ENCODE measurements around the gene TUBB3. TPM values are rescaled to one million over a fixed set of nuclear protein-coding genes. Genes with fewer than 3 reads are reported as not detected.

Gene TUBB3
- total RNA-seq, 4 donors from 2014 or later = 5.3 to 11.8 (median 9.1) TPM

DNA sequence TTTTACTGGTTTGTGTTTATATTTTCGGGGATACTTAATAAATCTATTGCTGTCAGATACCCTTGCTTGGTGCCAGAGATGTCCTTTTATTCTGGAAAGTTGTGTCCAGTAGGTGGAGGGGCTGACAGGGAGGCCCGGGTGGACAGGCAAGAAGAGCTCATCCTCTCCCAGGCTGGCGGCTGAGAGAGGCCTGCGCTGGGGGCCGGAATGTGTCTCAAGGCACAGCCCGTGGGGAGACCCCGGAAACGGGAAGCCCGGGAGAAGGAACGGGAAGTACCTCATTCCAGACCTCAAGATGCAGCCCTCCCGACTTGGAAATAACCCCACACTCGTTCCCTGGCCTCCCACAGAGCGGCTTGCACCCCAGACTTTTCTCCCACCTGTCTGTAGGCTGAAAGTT lies 12.9 kb downstream of the TUBB3 start:
- H3K27ac ChIP-seq = no peak overlapping the region
- WGBS, 2 donors (ENCODE audit: low coverage in 1 of 2) = 44 to 66% methylated on average over 1 to 3 of the region's 13 CpGs

DNA sequence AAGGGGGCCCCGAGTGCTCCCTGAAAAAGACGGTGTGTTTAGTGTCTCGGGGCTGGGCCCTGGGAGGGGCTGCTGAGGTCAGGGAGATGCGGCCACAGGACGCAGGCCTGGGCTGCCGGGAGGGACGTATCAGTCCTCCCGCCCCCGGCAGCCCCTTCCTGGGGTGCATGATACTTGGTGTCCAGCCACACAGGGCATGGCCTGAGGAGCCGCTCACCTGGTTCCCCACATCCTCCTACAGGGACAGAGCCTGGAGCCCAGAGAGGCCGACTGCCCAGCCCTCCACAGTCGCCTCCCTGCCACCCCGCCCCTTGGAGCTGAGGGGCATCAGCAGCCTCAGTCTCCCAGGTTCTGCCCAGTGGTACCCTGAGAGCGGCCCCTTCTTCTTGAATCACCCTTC lies 13.4 kb downstream of the TUBB3 start:
- Histone ChIP-seq H3K9me3 (no peaks in the 10 kb centered on the region), H3K4me3 (no peak overlapping the region), H3K36me3 (no peaks in the 10 kb centered on the region), H3K4me1 (no peaks in the 10 kb centered on the region), H3K27me3 (peaks cover 22% of the 10 kb centered on the region), H3K27ac (no peak overlapping the region)
- WGBS, 2 donors (ENCODE audit: low coverage in 1 of 2) = no CpG with 5 or more reads among the region's 14 CpGs
- ATAC-seq = no peak
- TF ChIP-seq POLR2A (IDR thresholded peaks at IDR 0.05) = no peak
- TF ChIP-seq POLR2AphosphoS5 (IDR thresholded peaks at IDR 0.05) = no peak
- no peak for TF ChIP-seq EP300 (IDR thresholded peaks at IDR 0.05)
- TF ChIP-seq, protein P1, sequence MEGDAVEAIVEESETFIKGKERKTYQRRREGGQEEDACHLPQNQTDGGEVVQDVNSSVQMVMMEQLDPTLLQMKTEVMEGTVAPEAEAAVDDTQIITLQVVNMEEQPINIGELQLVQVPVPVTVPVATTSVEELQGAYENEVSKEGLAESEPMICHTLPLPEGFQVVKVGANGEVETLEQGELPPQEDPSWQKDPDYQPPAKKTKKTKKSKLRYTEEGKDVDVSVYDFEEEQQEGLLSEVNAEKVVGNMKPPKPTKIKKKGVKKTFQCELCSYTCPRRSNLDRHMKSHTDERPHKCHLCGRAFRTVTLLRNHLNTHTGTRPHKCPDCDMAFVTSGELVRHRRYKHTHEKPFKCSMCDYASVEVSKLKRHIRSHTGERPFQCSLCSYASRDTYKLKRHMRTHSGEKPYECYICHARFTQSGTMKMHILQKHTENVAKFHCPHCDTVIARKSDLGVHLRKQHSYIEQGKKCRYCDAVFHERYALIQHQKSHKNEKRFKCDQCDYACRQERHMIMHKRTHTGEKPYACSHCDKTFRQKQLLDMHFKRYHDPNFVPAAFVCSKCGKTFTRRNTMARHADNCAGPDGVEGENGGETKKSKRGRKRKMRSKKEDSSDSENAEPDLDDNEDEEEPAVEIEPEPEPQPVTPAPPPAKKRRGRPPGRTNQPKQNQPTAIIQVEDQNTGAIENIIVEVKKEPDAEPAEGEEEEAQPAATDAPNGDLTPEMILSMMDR (IDR thresholded peaks at IDR 0.05) = no peak

More for the DNA sequence above, 12.9 kb downstream of the TUBB3 start:
- H3K4me1 ChIP-seq = no peaks in the 10 kb centered on the region
- H3K36me3 ChIP-seq = no peaks in the 10 kb centered on the region
- no peaks in the 10 kb centered on the region for H3K9me3 ChIP-seq
- TF ChIP-seq EP300 (IDR thresholded peaks at IDR 0.05) (no peak), POLR2AphosphoS5 (IDR thresholded peaks at IDR 0.05) (no peak), POLR2A (IDR thresholded peaks at IDR 0.05) (no peak)
- TF ChIP-seq, protein P1 (IDR thresholded peaks at IDR 0.05) = no peak
- H3K27me3 ChIP-seq = peaks cover 27% of the 10 kb centered on the region
- H3K4me3 ChIP-seq = no peak overlapping the region
- no peak for ATAC-seq

DNA sequence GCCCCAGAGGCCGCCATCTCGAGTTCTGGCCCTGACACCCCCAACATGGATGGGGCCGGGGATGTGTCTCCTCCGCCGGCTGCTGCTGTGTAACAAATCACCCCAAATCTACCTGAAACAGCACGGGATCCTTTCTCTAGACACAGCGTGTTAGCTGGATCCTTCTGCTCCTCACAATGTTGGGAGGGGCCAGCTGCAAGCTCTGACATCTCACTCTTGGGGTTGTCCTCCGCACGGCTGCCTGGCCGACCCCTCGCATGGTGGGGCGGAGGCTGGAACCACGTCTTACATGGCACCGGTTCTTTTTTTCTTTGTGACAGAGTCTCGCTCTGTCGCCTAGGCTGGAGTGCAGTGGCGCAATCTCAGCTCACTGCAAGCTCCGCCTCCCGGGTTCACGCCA lies 13.8 kb downstream of the TUBB3 start:
- 95% methylated on average over 6 of the region's 20 CpGs; no CpG with 5 or more reads in 1 of the 2 donors for WGBS, 2 donors (ENCODE audit: low coverage in 1 of 2)
- ATAC-seq = no peak
- peaks cover 18% of the 10 kb centered on the region for H3K27me3 ChIP-seq

DNA sequence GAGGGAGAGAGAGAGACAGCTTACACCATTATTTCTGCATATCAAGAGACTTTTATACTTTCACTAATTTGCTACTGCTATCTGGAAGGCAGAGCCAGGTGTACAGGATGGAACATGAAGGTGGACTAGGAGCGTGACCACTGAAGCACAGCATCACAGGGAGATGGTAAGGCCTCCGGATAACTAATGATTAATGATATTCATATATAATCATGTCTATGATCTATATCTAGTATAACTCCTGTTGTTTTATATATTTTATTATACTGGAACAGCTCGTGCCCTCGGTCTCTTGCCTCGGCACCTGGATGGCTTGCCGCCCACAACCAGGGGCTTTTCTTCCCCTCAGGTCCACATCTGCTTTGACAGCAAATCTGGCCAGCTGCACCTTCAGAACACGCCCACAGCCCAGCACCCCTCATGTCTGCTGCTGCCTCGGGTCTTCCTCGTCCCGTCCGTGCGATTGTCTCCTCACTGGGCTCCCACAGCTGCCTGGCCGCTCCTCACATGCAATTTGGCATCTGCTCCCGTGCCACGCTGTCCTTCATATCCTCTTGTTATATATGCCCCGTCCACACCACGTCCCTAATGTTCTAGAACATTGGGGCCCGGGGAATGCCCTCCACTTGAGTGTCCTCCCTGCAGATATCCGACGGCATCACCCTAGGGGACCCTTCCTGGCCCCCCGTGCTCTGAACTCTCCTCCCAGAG lies 15.2 kb downstream of the TUBB3 start:
- no peaks in the 10 kb centered on the region for H3K9me3 ChIP-seq
- H3K4me3 ChIP-seq = no peak overlapping the region
- H3K36me3 ChIP-seq = no peaks in the 10 kb centered on the region
- no peak overlapping the region for H3K27ac ChIP-seq
- peaks cover 18% of the 10 kb centered on the region for H3K27me3 ChIP-seq
- no peak for TF ChIP-seq POLR2A (IDR thresholded peaks at IDR 0.05)
- TF ChIP-seq POLR2AphosphoS5 (IDR thresholded peaks at IDR 0.05) = no peak
- no peak for TF ChIP-seq EP300 (IDR thresholded peaks at IDR 0.05)
- TF ChIP-seq, protein P1 (IDR thresholded peaks at IDR 0.05) = no peak
- 68 to 72% methylated on average over 9 to 14 of the region's 21 CpGs for WGBS, 2 donors (ENCODE audit: low coverage in 1 of 2)
- ATAC-seq = no peak
- no peaks in the 10 kb centered on the region for H3K4me1 ChIP-seq

More for the DNA sequence above, 13.8 kb downstream of the TUBB3 start:
- no peaks in the 10 kb centered on the region for H3K36me3 ChIP-seq
- no peaks in the 10 kb centered on the region for H3K9me3 ChIP-seq
- H3K27ac ChIP-seq = no peak overlapping the region
- no peaks in the 10 kb centered on the region for H3K4me1 ChIP-seq
- H3K4me3 ChIP-seq = no peak overlapping the region
- TF ChIP-seq POLR2AphosphoS5 (IDR thresholded peaks at IDR 0.05) (no peak), POLR2A (IDR thresholded peaks at IDR 0.05) (no peak), EP300 (IDR thresholded peaks at IDR 0.05) (no peak)
- TF ChIP-seq, protein P1 (IDR thresholded peaks at IDR 0.05) = no peak

DNA sequence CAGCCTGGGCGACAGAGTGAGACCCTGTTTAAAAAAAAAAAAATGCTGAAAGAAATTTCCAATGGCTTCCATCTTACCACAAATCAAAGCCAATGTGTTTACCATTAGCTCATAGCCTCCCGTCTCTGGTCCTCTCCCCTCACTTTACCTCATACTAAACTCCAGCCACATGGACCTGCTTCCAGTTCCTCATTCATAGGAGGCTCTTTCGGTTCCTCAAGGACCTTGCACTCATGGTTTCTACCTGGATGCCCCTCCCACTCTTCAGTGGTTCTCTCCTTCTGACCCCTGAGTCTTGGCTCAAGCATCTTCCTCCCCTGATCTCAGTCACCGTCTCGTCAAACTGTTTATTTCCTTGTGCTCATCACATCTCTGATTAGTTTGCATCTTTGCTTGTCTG lies 21.6 kb downstream of the TUBB3 start:
- 52 to 93% methylated on average over 2 to 4 of the region's 5 CpGs for WGBS, 2 donors (ENCODE audit: low coverage in 1 of 2)
- Histone ChIP-seq H3K9me3 (no peaks in the 10 kb centered on the region), H3K27me3 (peaks cover 35% of the 10 kb centered on the region), H3K4me3 (no peak overlapping the region), H3K27ac (no peak overlapping the region), H3K36me3 (no peaks in the 10 kb centered on the region), H3K4me1 (peaks cover 0 to 19% (median 13%) of the 10 kb centered on the region in 3 donors)
- no peak for ATAC-seq
- TF ChIP-seq, protein P1 (IDR thresholded peaks at IDR 0.05) = no peak
- TF ChIP-seq POLR2AphosphoS5 (IDR thresholded peaks at IDR 0.05) (no peak), EP300 (IDR thresholded peaks at IDR 0.05) (no peak), POLR2A (IDR thresholded peaks at IDR 0.05) (no peak)

Data from gastroesophageal sphincter (tissue), 4 donors.